ENCODE results near the gene PLCH2. TPM values are rescaled to one million over a fixed set of nuclear protein-coding genes. Genes with fewer than 3 reads are reported as not detected.

Gene PLCH2
- total and polyA plus RNA-seq, 10 of the 15 experiments (the other 5 are each of a cell fraction or from before 2014, with no cell fraction given), result 0.03 to 0.73 (median 0.24) TPM; not detected in 3

DNA sequence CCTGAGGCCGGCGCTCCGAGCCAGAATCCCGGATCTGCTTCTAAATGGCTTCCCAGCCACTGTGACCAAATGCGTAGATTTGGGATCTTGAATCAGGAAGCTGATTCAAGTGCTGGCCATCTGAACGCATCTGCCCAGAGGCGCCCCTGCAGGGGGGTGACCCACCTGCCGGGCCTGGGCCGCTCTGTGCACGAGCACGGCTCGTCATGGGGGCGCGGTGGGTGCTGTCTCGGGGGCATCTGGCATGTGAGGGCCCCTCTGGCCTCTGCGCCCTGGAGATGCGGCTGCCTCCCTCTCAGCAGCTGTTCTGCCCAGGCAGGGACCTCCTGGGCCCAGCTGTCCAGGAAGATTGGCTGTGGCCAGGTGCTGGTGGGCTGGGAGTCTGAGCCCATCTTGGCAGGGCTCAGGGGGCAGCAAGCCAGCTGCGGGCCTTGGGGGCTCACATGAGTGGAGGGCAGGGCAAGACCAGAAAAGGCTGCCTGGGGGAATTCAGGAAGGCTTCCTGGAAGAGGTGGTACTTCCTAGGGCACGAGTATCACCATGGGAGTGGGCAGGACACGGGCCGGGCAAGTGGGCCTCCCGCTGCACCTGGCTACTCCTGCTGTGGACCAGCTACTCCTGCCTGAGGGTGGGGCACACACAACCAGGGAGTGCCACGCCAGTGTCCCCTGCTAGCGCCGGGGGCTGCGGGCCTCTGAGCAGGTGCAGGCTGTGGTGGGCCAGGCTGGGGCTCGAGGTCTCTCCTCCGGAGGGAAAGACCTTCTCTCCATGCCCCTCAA is 25.1 kb downstream of the PLCH2 start:
- no peak overlapping the region for H2AFZ ChIP-seq (ENCODE audit: control insufficient read depth, low read depth, low read length)
- no peak overlapping the region for H3K4me2 ChIP-seq (ENCODE audit: control insufficient read depth, insufficient read depth)
- no peak overlapping the region for H3K27ac ChIP-seq (ENCODE audit: control insufficient read depth, insufficient read depth)
- H3K9ac ChIP-seq (ENCODE audit: control insufficient read depth, insufficient read depth, low read length), result no peak overlapping the region
- 60% methylated on average over 28 of the region's 28 CpGs for WGBS (ENCODE audit: insufficient coverage, insufficient replicate concordance, low lambda C conversion rate, missing lambda C conversion rate)
- BruUV-seq (replicated peaks), result no TSS peak
- DNase-seq (ENCODE audit: low read depth, low spot score) (no peak), FAIRE-seq (no peak), ATAC-seq (no peak)
- H3K4me1 ChIP-seq (ENCODE audit: control insufficient read depth, insufficient read depth, low read length), result peaks cover 5% of the 10 kb centered on the region
- no peak overlapping the region for H3K4me3 ChIP-seq
- no peaks in the 10 kb centered on the region for H3K79me2 ChIP-seq (ENCODE audit: control insufficient read depth, insufficient read depth, low read length)
- RAD21 ChIA-PET (ENCODE audit: unreplicated experiment), result interaction anchor here (1.7 kb wide), 1 partner anchor 86 kb away, joined by 4 read pairs; no protein-coding TSS in a partner anchor
- SMC1A ChIA-PET (ENCODE audit: uncharacterized antibody, unreplicated experiment), result interaction anchor here (1.0 kb wide), 1 partner anchor 23 kb away, joined by 3 read pairs; no protein-coding TSS in a partner anchor
- no peaks in the 10 kb centered on the region; the same call in 1 of the 2 replicates for H4K20me1 ChIP-seq (ENCODE audit: control insufficient read depth, insufficient read depth)
- H3K36me3 ChIP-seq (ENCODE audit: control insufficient read depth in 2 of 2, insufficient read depth in 2 of 2, low read length in 1 of 2), result no peaks in the 10 kb centered on the region
- no peaks in the 10 kb centered on the region for H3K27me3 ChIP-seq (replicated peaks in 1 of 2; ENCODE audit: control insufficient read depth in 2 of 2, insufficient read depth in 2 of 2, low read length in 1 of 2)
- H3K9me3 ChIP-seq (replicated peaks; ENCODE audit: control insufficient read depth, insufficient read depth, low read length), result no peaks in the 10 kb centered on the region
- intact Hi-C loops (cut with micrococcal nuclease; ENCODE audit: unreplicated experiment) (no loop called here), in situ Hi-C loops (cut with MboI) (no loop called here)
- POLR2A ChIA-PET, result no interaction called here
- TF ChIP-seq MTA3 (IDR thresholded peaks at IDR 0.05; ENCODE audit: borderline replicate concordance, low read length), result no peak
- no peak for TF ChIP-seq NFYB (IDR thresholded peaks at IDR 0.05; ENCODE audit: insufficient read depth, low read depth, low read length)
- CTCF ChIA-PET, result no interaction called here

DNA sequence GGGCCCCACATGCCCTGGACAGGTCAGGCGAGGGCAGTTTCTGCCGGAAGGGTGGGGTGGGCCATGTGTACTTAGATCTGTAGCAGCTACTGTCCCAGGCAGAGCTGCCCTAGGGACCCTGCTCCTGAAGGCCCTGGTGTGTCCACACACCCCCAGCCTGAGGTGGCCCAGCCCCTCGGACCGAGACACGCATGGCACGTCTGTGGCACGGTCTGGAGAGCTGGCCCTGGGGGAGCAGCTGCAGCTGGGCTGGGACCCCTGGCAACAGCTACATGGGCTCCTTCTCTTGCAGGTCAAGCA is 25.7 kb downstream of the PLCH2 start:
- no peak for FAIRE-seq
- Histone ChIP-seq H3K4me2 (ENCODE audit: control insufficient read depth, insufficient read depth) (no peak overlapping the region), H2AFZ (ENCODE audit: control insufficient read depth, low read depth, low read length) (no peak overlapping the region), H3K79me2 (ENCODE audit: control insufficient read depth, insufficient read depth, low read length) (no peaks in the 10 kb centered on the region), H3K9ac (ENCODE audit: control insufficient read depth, insufficient read depth, low read length) (no peak overlapping the region), H3K36me3 (ENCODE audit: control insufficient read depth in 2 of 2, insufficient read depth in 2 of 2, low read length in 1 of 2) (peaks cover 0 to under 1% of the 10 kb centered on the region in 2 experiments; a peak in 1 of 4 replicates), H3K4me1 (ENCODE audit: control insufficient read depth, insufficient read depth, low read length) (no peaks in the 10 kb centered on the region; the same call in 1 of the 2 replicates), H3K4me3 (no peak overlapping the region), H4K20me1 (ENCODE audit: control insufficient read depth, insufficient read depth) (no peaks in the 10 kb centered on the region; the same call in 1 of the 2 replicates), H3K27ac (ENCODE audit: control insufficient read depth, insufficient read depth) (no peak overlapping the region), H3K27me3 (replicated peaks in 1 of 2; ENCODE audit: control insufficient read depth in 2 of 2, insufficient read depth in 2 of 2, low read length in 1 of 2) (no peaks in the 10 kb centered on the region), H3K9me3 (replicated peaks; ENCODE audit: control insufficient read depth, insufficient read depth, low read length) (no peaks in the 10 kb centered on the region)
- BruUV-seq (replicated peaks), result no TSS peak
- intact Hi-C loops (cut with micrococcal nuclease; ENCODE audit: unreplicated experiment) (no loop called here), in situ Hi-C loops (cut with MboI) (no loop called here)
- no peak for TF ChIP-seq MEF2B (IDR thresholded peaks at IDR 0.05; ENCODE audit: partially characterized antibody, poor library complexity, severe bottlenecking)
- TF ChIP-seq CEBPB (IDR thresholded peaks at IDR 0.05; ENCODE audit: borderline replicate concordance in 1 of 2, low read depth in 2 of 2, low read length in 2 of 2), result no peak
- TF ChIP-seq HDGF (IDR thresholded peaks at IDR 0.05), result no peak
- no peak for TF ChIP-seq SUPT20H (IDR thresholded peaks at IDR 0.05; ENCODE audit: borderline replicate concordance, control insufficient read depth, low read depth, low read length)
- no peak for TF ChIP-seq CBFB (IDR thresholded peaks at IDR 0.05; ENCODE audit: low read depth)
- TF ChIP-seq JUND (IDR thresholded peaks at IDR 0.05; ENCODE audit: low read depth, low read length), result no peak
- TF ChIP-seq MTA3 (IDR thresholded peaks at IDR 0.05; ENCODE audit: borderline replicate concordance, low read length), result no peak
- no peak for TF ChIP-seq POLR2A (IDR thresholded peaks at IDR 0.05; ENCODE audit: low read depth, low read length)
- no peak for TF ChIP-seq BHLHE40 (IDR thresholded peaks at IDR 0.05; ENCODE audit: borderline replicate concordance in 1 of 2, low read depth in 2 of 2, low read length in 1 of 2)
- TF ChIP-seq ZNF687 (IDR thresholded peaks at IDR 0.05), result no peak
- TF ChIP-seq YBX1 (IDR thresholded peaks at IDR 0.05), result no peak
- TF ChIP-seq STAT1 (conservative IDR thresholded peaks at IDR 0.05), result no peak
- POLR2A ChIA-PET, result no interaction called here
- RAD21 ChIA-PET (ENCODE audit: unreplicated experiment), result interaction anchor here (1.7 kb wide), 1 partner anchor 86 kb away, joined by 4 read pairs; no protein-coding TSS in a partner anchor
- ATAC-seq, result no peak
- WGBS (ENCODE audit: insufficient coverage, insufficient replicate concordance, low lambda C conversion rate, missing lambda C conversion rate), result 26% methylated on average over 7 of the region's 7 CpGs
- no peak for DNase-seq (ENCODE audit: low read depth, low spot score)
- SMC1A ChIA-PET (ENCODE audit: uncharacterized antibody, unreplicated experiment), result interaction anchor here (1.0 kb wide), 1 partner anchor 22 kb away, joined by 3 read pairs; no protein-coding TSS in a partner anchor
- CTCF ChIA-PET, result no interaction called here

Measured in GM12878 (cell line).